Fibroblast of skin of scalp (primary cell): ENCODE measurements around the gene CATSPER1.

ENCODE experiments used
- DNase-seq: peaks from one replicate; pipeline ENCODE4 v3.0.0-alpha.2; 2013

CATSPER1 gene

GRCh38 chr11:66002648-66003225, 23.5 kb downstream of the CATSPER1 start:
- DNase-seq = peak; percentile 19

- DNase-seq = peak; percentile 98
Measured at GRCh38 chr11:66001942-66002647, 24.2 kb downstream of the CATSPER1 start, which contains the start of the genes BANF1 and EIF1AD. Gene BANF1 (plus strand): TSS chr11:66002503. CDS start chr11:66003251, 748 bp downstream. Gene EIF1AD (minus strand): TSS chr11:66002157. CDS start chr11:66000389, 1,768 bp downstream.

- no peak for DNase-seq
Measured at GRCh38 chr11:65997286-65997685, 29.0 kb downstream of the CATSPER1 start.

- no peak for DNase-seq
Measured at GRCh38 chr11:65992056-65992455, 34.2 kb downstream of the CATSPER1 start.

GRCh38 chr11:65988791-65989592, 37.3 kb downstream of the CATSPER1 start:
- peak; percentile 94 for DNase-seq

- DNase-seq = no peak
Measured at GRCh38 chr11:65987336-65987735, 38.9 kb downstream of the CATSPER1 start.

GRCh38 chr11:65983589-65983987, 42.7 kb downstream of the CATSPER1 start:
- DNase-seq = no peak

GRCh38 chr11:65982824-65983588, 43.3 kb downstream of the CATSPER1 start:
- no peak for DNase-seq

GRCh38 chr11:65981972-65982823, 44.1 kb downstream of the CATSPER1 start:
- no peak for DNase-seq

- DNase-seq = no peak
Measured at GRCh38 chr11:65981101-65981740, 45.1 kb downstream of the CATSPER1 start.

GRCh38 chr11:65979261-65979759, 47.0 kb downstream of the CATSPER1 start:
- no peak for DNase-seq

- no peak for DNase-seq
Measured at GRCh38 chr11:65978391-65979238, 47.7 kb downstream of the CATSPER1 start.

GRCh38 chr11:65977621-65978390, 48.5 kb downstream of the CATSPER1 start:
- no peak for DNase-seq

GRCh38 chr11:65976216-65977176, 49.8 kb downstream of the CATSPER1 start:
- DNase-seq = no peak

- DNase-seq = no peak
Measured at GRCh38 chr11:65975771-65976170, 50.5 kb downstream of the CATSPER1 start.

- peak; percentile 9 for DNase-seq
Measured at GRCh38 chr11:65973439-65974110, 52.7 kb downstream of the CATSPER1 start.

- DNase-seq = no peak
Measured at GRCh38 chr11:65972116-65972515, 54.2 kb downstream of the CATSPER1 start.
